ENCODE data around the gene PARP16. TPM values are rescaled to one million over a fixed set of nuclear protein-coding genes. Genes with fewer than 3 reads are reported as not detected.

Gene PARP16
- total RNA-seq, 1 experiment from 2014 or later, result 6.1 TPM

- ChIA-PET POLR2A (no interaction called here), CTCF (interaction anchor here (0.6 kb wide), 2 partner anchors 33 to 595 kb away, joined by 3 read pairs; no protein-coding TSS in a partner anchor)
- Mint-ChIP-seq H3K9me3 (ENCODE audit: unreplicated experiment) (no peaks in the 10 kb centered on the region), H3K36me3 (ENCODE audit: insufficient read depth, unreplicated experiment) (peaks cover 9% of the 10 kb centered on the region), H3K27ac (ENCODE audit: low read depth, unreplicated experiment) (no peak overlapping the region), H3K4me1 (ENCODE audit: insufficient read depth, unreplicated experiment) (no peaks in the 10 kb centered on the region), H3K4me3 (ENCODE audit: unreplicated experiment) (no peak overlapping the region), H3K27me3 (ENCODE audit: insufficient read depth, unreplicated experiment) (no peaks in the 10 kb centered on the region)
- TF ChIP-seq CTCF (IDR thresholded peaks at IDR 0.05; ENCODE audit: unreplicated experiment), result no peak
- no peak for DNase-seq (ENCODE audit: unreplicated experiment)
- no TSS peak for BruUV-seq (replicated peaks)
- intact Hi-C loops (cut with micrococcal nuclease), result no loop called here
Observed at GRCh38 chr15:65268411-65268810, 18.3 kb downstream of the PARP16 start.

GRCh38 chr15:65266469-65266868, 20.2 kb downstream of the PARP16 start:
- BruUV-seq (replicated peaks), result no TSS peak
- Mint-ChIP-seq H3K27ac (ENCODE audit: low read depth, unreplicated experiment) (no peak overlapping the region), H3K27me3 (ENCODE audit: insufficient read depth, unreplicated experiment) (no peaks in the 10 kb centered on the region), H3K4me3 (ENCODE audit: unreplicated experiment) (no peak overlapping the region), H3K4me1 (ENCODE audit: insufficient read depth, unreplicated experiment) (no peaks in the 10 kb centered on the region), H3K36me3 (ENCODE audit: insufficient read depth, unreplicated experiment) (peaks cover 14% of the 10 kb centered on the region), H3K9me3 (ENCODE audit: unreplicated experiment) (no peaks in the 10 kb centered on the region)
- no peak for DNase-seq (ENCODE audit: unreplicated experiment)
- POLR2A ChIA-PET, result interaction anchor here (2.9 kb wide), 1 partner anchor 81 kb away, joined by 8 read pairs; the partner anchor contains the start of gene CLPX
- CTCF ChIA-PET, result interaction anchor here (0.7 kb wide), 2 partner anchors 18 to 165 kb away, joined by 3 read pairs; no protein-coding TSS in a partner anchor
- TF ChIP-seq CTCF (IDR thresholded peaks at IDR 0.05; ENCODE audit: unreplicated experiment), result no peak
- intact Hi-C loops (cut with micrococcal nuclease), result no loop called here

- POLR2A ChIA-PET, result interaction anchor here (0.5 to 2.9 kb wide), 3 partner anchors 22 to 614 kb away, joined by 3 to 8 read pairs (median 3); partner anchors contain the start of genes CLPX and PARP16
- intact Hi-C loops (cut with micrococcal nuclease), result no loop called here
- DNase-seq (ENCODE audit: unreplicated experiment), result no peak
- Mint-ChIP-seq H3K4me3 (ENCODE audit: unreplicated experiment) (no peak overlapping the region), H3K9me3 (ENCODE audit: unreplicated experiment) (no peaks in the 10 kb centered on the region), H3K4me1 (ENCODE audit: insufficient read depth, unreplicated experiment) (no peaks in the 10 kb centered on the region), H3K27me3 (ENCODE audit: insufficient read depth, unreplicated experiment) (no peaks in the 10 kb centered on the region), H3K36me3 (ENCODE audit: insufficient read depth, unreplicated experiment) (peaks cover 25% of the 10 kb centered on the region), H3K27ac (ENCODE audit: low read depth, unreplicated experiment) (no peak overlapping the region)
- CTCF ChIA-PET, result interaction anchor here (0.6 to 1.0 kb wide), 2 partner anchors 56 to 93 kb away, joined by 3 to 4 read pairs; no protein-coding TSS in a partner anchor
- BruUV-seq (replicated peaks), result no TSS peak
- no peak for TF ChIP-seq CTCF (IDR thresholded peaks at IDR 0.05; ENCODE audit: unreplicated experiment)
Observed at GRCh38 chr15:65264863-65265430, 21.7 kb downstream of the PARP16 start.

GRCh38 chr15:65263313-65263712, 23.4 kb downstream of the PARP16 start:
- Mint-ChIP-seq H3K27ac (ENCODE audit: low read depth, unreplicated experiment) (no peak overlapping the region), H3K27me3 (ENCODE audit: insufficient read depth, unreplicated experiment) (no peaks in the 10 kb centered on the region), H3K4me3 (ENCODE audit: unreplicated experiment) (no peak overlapping the region), H3K9me3 (ENCODE audit: unreplicated experiment) (no peaks in the 10 kb centered on the region), H3K4me1 (ENCODE audit: insufficient read depth, unreplicated experiment) (no peaks in the 10 kb centered on the region), H3K36me3 (ENCODE audit: insufficient read depth, unreplicated experiment) (peaks cover 29% of the 10 kb centered on the region)
- intact Hi-C loops (cut with micrococcal nuclease), result no loop called here
- POLR2A ChIA-PET, result no interaction called here
- TF ChIP-seq CTCF (IDR thresholded peaks at IDR 0.05; ENCODE audit: unreplicated experiment), result no peak
- no TSS peak for BruUV-seq (replicated peaks)
- DNase-seq (ENCODE audit: unreplicated experiment), result no peak
- CTCF ChIA-PET, result no interaction called here
